SK-N-SH (cell line): Measurements from ENCODE around the gene PLEKHB1.

Experiments used
- CHD2 ChIP-seq: fragments of 150-350 bp; IDR thresholded peaks from 2 replicates; pipeline ENCODE4 v1.6.1; 2018; ENCODE audit warnings: low read length; ENCODE audit not compliant: partially characterized antibody
- ELF1 ChIP-seq: IDR thresholded peaks from 2 replicates; pipeline ENCODE4 v1.4.0; 2012
- FOSL2 ChIP-seq: IDR thresholded peaks from 2 replicates; pipeline ENCODE4 v1.4.0; 2012; ENCODE audit warnings: low read depth, mild to moderate bottlenecking, moderate library complexity, borderline replicate concordance
- FOXJ3 ChIP-seq: sonication (generic); formaldehyde crosslinking; IDR thresholded peaks from 2 replicates; pipeline ENCODE4 v1.5.1; 2020; ENCODE audit warnings: mild to moderate bottlenecking, missing genetic modification reagents
- JUND ChIP-seq: IDR thresholded peaks from 2 replicates; pipeline ENCODE4 v1.4.0; 2012
- MXI1 ChIP-seq: IDR thresholded peaks from 2 replicates; pipeline ENCODE4 v1.6.1; 2012; ENCODE audit warnings: mild to moderate bottlenecking, low read depth, low read length, improper control_type of control experiment
- NFIC ChIP-seq: IDR thresholded peaks from 2 replicates; pipeline ENCODE4 v1.4.0; 2012; ENCODE audit warnings: borderline replicate concordance
- NRF1 ChIP-seq: IDR thresholded peaks from 2 replicates; pipeline ENCODE4 v1.6.1; 2012; ENCODE audit warnings: low read depth, mild to moderate bottlenecking, low read length
- POLR2AphosphoS5 ChIP-seq: IDR thresholded peaks from 2 replicates; pipeline ENCODE4 v1.6.1; 2012; ENCODE audit warnings: low read depth, low read length
- RAD21 ChIP-seq: IDR thresholded peaks from 2 replicates; pipeline ENCODE4 v1.6.1; 2012; ENCODE audit warnings: mild to moderate bottlenecking, low read length
- TAF1 ChIP-seq: IDR thresholded peaks from 2 replicates; pipeline ENCODE4 v1.6.1; 2012; ENCODE audit warnings: low read depth, mild to moderate bottlenecking, low read length, moderate library complexity, borderline replicate concordance
- TEAD4 ChIP-seq: IDR thresholded peaks from 2 replicates; pipeline ENCODE4 v1.4.0; 2012; ENCODE audit warnings: mild to moderate bottlenecking, borderline replicate concordance; ENCODE audit not compliant: insufficient read depth
- TF ChIP-seq, protein P1 (sequence below): fragments of 200-600 bp; sonication (generic); IDR thresholded peaks from 2 replicates; pipeline ENCODE4 v1.6.1; 2017; ENCODE audit warnings: antibody characterized with exemption, mild to moderate bottlenecking, moderate library complexity
- TF ChIP-seq, protein P2 (sequence below): IDR thresholded peaks from 2 replicates; pipeline ENCODE4; 2012

DNA sequence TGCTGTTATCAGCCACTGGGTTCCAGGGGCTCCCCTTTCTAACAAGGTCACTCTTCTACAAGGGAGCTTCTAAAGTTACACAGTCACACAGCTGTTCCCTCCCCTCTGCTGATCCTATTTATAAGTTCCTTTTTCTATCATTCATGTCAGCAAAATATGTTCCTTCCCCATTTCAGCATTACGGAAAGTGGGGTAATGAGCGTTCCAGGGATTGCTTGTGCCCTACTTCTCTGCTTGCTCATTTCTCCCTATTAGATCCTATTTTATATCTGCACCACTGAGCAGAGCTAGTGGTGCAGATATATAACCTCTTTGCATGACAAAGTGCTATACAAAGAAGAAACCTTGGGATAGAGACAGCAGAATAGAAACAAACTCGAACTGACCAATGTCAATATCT lies 22.7 kb upstream of the PLEKHB1 start:
- TF ChIP-seq, protein P1, sequence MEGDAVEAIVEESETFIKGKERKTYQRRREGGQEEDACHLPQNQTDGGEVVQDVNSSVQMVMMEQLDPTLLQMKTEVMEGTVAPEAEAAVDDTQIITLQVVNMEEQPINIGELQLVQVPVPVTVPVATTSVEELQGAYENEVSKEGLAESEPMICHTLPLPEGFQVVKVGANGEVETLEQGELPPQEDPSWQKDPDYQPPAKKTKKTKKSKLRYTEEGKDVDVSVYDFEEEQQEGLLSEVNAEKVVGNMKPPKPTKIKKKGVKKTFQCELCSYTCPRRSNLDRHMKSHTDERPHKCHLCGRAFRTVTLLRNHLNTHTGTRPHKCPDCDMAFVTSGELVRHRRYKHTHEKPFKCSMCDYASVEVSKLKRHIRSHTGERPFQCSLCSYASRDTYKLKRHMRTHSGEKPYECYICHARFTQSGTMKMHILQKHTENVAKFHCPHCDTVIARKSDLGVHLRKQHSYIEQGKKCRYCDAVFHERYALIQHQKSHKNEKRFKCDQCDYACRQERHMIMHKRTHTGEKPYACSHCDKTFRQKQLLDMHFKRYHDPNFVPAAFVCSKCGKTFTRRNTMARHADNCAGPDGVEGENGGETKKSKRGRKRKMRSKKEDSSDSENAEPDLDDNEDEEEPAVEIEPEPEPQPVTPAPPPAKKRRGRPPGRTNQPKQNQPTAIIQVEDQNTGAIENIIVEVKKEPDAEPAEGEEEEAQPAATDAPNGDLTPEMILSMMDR: no peak
- TF ChIP-seq RAD21 (no peak), JUND (no peak), NFIC (no peak), FOXJ3 (CRISPR knock-in tag) (no peak), TEAD4 (no peak), MXI1 (no peak), ELF1 (no peak), TAF1 (no peak), FOSL2 (no peak), CHD2 (no peak), NRF1 (no peak), POLR2AphosphoS5 (no peak)
- TF ChIP-seq, protein P2, sequence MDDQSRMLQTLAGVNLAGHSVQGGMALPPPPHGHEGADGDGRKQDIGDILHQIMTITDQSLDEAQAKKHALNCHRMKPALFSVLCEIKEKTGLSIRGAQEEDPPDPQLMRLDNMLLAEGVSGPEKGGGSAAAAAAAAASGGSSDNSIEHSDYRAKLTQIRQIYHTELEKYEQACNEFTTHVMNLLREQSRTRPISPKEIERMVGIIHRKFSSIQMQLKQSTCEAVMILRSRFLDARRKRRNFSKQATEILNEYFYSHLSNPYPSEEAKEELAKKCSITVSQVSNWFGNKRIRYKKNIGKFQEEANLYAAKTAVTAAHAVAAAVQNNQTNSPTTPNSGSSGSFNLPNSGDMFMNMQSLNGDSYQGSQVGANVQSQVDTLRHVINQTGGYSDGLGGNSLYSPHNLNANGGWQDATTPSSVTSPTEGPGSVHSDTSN: no peak
